Neutrophil (primary cell): ENCODE results near the gene TMEM43.
"Not testable (repeated sequence)": the region's sequence is repeated elsewhere in the genome, so short reads cannot be mapped to it uniquely, and the experiment has no call there.

Experiments
- H3K27ac ChIP-seq: fragments of 200-600 bp; sonication (generic); 2 replicates; pipeline ENCODE4 v1.5.1; 2016; ENCODE audit warnings: mild to moderate bottlenecking, moderate library complexity
- H3K27me3 ChIP-seq: fragments of 200-600 bp; sonication (generic); 2 replicates; pipeline ENCODE4 v1.6.0; 2016; ENCODE audit warnings: mild to moderate bottlenecking
- H3K36me3 ChIP-seq: fragments of 200-600 bp; sonication (generic); 2 replicates; pipeline ENCODE4 v1.5.1; 2017
- H3K4me1 ChIP-seq, 2 experiments: fragments of 200-600 bp in 1 of 2; sonication (generic) in 1 of 2; 1 replicate in 1 of 2; 2 replicates in 1 of 2; pipeline versions ENCODE4 v1.5.1 to v1.6.1; 2013 to 2016; ENCODE audit warnings: low read depth in 1 of 2, low read length in 1 of 2, mild to moderate bottlenecking in 1 of 2, moderate library complexity in 1 of 2; ENCODE audit not compliant: control insufficient read depth in 1 of 2, insufficient read depth in 1 of 2
- H3K4me3 ChIP-seq, 2 experiments: fragments of 200-600 bp in 1 of 2; sonication (generic) in 1 of 2; 1 replicate in 1 of 2; 2 replicates in 1 of 2; pipeline ENCODE4 v1.5.1; 2013 to 2016; ENCODE audit warnings: low read depth in 1 of 2, low read length in 1 of 2, mild to moderate bottlenecking in 1 of 2, moderate library complexity in 1 of 2
- H3K9me3 ChIP-seq: fragments of 200-600 bp; sonication (generic); 2 replicates; pipeline ENCODE4 v1.5.1; 2016
- CTCF ChIP-seq: fragments of 200-600 bp; sonication (generic); IDR thresholded peaks from 2 replicates; pipeline ENCODE4 v1.5.1; 2016; ENCODE audit warnings: antibody characterized with exemption

The TMEM43 gene

GRCh38 chr3:14093831-14094230 is 31.0 kb upstream of the TMEM43 start:
- Histone ChIP-seq H3K36me3 (no peaks in the 10 kb centered on the region), H3K27me3 (peaks cover 43% of the 10 kb centered on the region), H3K9me3 (no peaks in the 10 kb centered on the region), H3K4me1 (no peaks in the 10 kb centered on the region), H3K4me3 (no peak overlapping the region), H3K27ac (no peak overlapping the region)
- TF ChIP-seq CTCF, result no peak

GRCh38 chr3:14096742-14097141 is 28.1 kb upstream of the TMEM43 start:
- no peaks in the 10 kb centered on the region for H3K36me3 ChIP-seq
- H3K4me3 ChIP-seq, result no peak overlapping the region
- no peak overlapping the region for H3K27ac ChIP-seq
- no peak for TF ChIP-seq CTCF
- no peaks in the 10 kb centered on the region for H3K9me3 ChIP-seq
- no peaks in the 10 kb centered on the region for H3K4me1 ChIP-seq
- H3K27me3 ChIP-seq, result peaks cover 43% of the 10 kb centered on the region

GRCh38 chr3:14097616-14098391 is 27.0 kb upstream of the TMEM43 start:
- Histone ChIP-seq H3K4me1 (no peaks in the 10 kb centered on the region), H3K4me3 (no peak overlapping the region), H3K27me3 (peaks cover 44% of the 10 kb centered on the region), H3K9me3 (no peaks in the 10 kb centered on the region), H3K36me3 (no peaks in the 10 kb centered on the region), H3K27ac (no peak overlapping the region)
- no peak for TF ChIP-seq CTCF

- not testable (repeated sequence) for H3K4me3 ChIP-seq, H3K27ac ChIP-seq, H3K36me3 ChIP-seq, H3K4me1 ChIP-seq, H3K9me3 ChIP-seq, H3K27me3 ChIP-seq
These were observed 15.0 kb upstream of the TMEM43 start for GRCh38 chr3:14109821-14110220.

- no peaks in the 10 kb centered on the region for H3K9me3 ChIP-seq
- H3K36me3 ChIP-seq, result peaks cover 18% of the 10 kb centered on the region
- no peak overlapping the region for H3K27ac ChIP-seq
- H3K4me3 ChIP-seq, result no peak overlapping the region
- no peaks in the 10 kb centered on the region for H3K4me1 ChIP-seq
- TF ChIP-seq CTCF, result no peak
- H3K27me3 ChIP-seq, result no peaks in the 10 kb centered on the region
These were observed 14.2 kb upstream of the TMEM43 start for GRCh38 chr3:14110699-14111098.

GRCh38 chr3:14113965-14114635 is 10.8 kb upstream of the TMEM43 start:
- TF ChIP-seq CTCF, result no peak
- Histone ChIP-seq H3K4me3 (no peak overlapping the region), H3K36me3 (peaks cover 23% of the 10 kb centered on the region), H3K27me3 (no peaks in the 10 kb centered on the region), H3K4me1 (no peaks in the 10 kb centered on the region), H3K9me3 (no peaks in the 10 kb centered on the region), H3K27ac (no peak overlapping the region)
